HG03457 (cell line): ENCODE data around the gene ZMYND8.
"Not testable (repeated sequence)": the region's sequence is repeated elsewhere in the genome, so short reads cannot be mapped to it uniquely, and the experiment has no call there.

Source experiments
- ATAC-seq: cut with Tn5 transposase; IDR thresholded peaks from one replicate; pipeline ENCODE4 v1.9.1; 2021; ENCODE audit warnings: moderate number of reproducible peaks; ENCODE audit not compliant: unreplicated experiment

ZMYND8 gene

DNA sequence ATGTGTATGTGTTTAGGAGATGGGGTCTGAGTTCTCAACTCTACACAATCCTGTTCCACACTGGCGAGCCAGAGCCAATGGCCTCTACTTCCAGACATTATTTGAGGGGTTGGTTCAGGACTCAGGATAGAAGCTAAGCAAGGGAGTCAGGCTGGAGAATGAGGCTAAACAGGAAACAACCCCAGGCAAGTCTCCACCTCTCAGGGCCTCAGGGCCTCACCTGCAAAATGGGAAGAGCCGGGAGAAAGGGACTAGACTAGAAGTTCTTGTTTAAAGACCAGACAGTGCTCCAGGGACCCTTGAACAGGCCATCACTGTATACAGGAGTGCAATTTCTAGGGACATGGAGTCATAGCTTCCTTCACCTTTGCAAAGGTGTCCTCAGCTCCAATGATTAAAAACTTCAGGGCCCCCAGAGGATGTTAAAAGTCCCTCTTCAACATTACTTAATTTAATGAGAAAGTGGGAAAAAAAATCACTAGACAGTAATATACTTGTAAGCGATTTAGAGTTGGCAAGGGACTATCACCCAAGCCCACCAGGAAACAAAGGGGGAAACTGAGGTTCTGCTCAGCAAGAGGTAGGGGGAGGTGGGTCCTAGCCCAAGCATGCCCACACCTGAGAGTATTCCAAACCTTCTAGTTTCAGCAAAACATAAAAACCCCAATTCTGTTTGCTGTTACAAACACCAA is 41.7 kb downstream of the ZMYND8 start:
- no peak for ATAC-seq

DNA sequence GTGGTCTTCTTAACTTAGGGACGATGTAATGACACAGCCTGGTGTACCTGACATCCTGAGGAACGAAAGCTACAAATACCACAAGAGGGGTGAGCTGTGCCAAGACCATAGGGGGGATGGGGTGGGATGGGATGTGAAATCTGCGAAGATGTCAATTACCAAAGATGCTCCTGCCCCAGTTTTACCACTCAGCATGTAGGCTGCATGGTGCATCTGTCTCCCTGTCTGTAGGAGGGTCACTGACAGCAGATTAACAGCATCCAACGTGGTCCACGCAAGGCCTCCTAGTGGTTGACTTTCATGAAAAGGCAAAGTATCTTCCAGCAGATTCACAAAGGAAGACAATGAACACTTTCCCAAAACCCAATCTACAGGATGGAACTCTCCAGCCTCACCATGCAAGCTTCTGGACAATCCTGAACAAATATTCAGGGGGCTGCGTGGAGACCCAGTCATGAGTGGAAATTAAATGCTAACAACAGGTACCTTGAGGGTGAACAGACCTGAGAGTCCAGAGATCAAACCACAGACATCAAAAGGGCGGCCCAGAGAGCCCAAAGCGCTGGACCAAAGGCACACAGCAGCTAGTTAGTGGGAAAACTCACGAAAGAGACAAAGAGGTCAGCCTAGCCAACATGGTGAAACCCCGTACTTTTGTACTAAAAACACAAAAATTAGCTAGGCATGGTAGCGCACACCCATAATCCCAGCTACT is 44.4 kb downstream of the ZMYND8 start:
- no peak for ATAC-seq

- no peak for ATAC-seq
Measured at GRCh38 chr20:47311211-47311610, 45.3 kb downstream of the ZMYND8 start.

GRCh38 chr20:47310729-47311128 is 45.8 kb downstream of the ZMYND8 start:
- ATAC-seq = no peak

GRCh38 chr20:47309806-47310426 is 46.6 kb downstream of the ZMYND8 start:
- no peak for ATAC-seq

DNA sequence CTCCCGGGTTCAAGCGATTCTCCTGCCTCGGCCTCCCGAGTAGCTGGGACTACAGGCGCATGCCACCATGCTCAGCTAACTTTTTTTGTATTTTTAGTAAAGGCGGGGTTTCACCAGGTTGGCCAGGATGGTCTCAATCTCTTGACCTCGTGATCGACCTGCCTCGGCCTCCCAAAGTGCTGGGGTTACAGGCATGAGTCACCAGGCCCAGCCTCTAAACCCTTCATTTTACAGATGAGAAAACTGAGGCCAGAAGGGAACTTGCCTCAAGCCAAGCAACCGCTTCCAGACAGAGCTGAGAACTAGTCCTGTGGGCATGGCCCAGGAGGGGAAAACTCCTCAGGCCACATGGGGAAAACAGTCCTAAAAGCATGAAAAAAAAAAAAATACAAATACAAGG is 47.1 kb downstream of the ZMYND8 start:
- ATAC-seq = no peak

DNA sequence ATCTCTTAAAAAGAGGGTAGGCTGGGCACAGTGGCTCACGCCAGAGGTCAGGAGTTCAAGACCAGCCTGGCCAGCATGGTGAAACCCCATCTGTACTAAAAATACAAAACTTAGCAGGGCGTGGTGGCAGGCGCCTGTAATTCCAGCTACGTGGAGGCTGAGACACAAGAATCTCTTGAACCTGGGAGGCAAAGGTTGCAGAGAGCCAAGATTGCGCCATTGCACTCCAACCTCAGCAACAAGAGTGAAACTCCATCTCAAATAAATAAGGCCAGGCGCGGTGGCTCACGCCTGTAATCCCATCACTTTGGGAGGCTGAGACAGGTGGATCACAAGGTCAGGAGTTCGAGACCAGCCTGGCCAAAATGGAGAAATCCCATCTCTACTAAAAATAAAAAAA is 48.9 kb downstream of the ZMYND8 start:
- ATAC-seq = not testable (repeated sequence)

DNA sequence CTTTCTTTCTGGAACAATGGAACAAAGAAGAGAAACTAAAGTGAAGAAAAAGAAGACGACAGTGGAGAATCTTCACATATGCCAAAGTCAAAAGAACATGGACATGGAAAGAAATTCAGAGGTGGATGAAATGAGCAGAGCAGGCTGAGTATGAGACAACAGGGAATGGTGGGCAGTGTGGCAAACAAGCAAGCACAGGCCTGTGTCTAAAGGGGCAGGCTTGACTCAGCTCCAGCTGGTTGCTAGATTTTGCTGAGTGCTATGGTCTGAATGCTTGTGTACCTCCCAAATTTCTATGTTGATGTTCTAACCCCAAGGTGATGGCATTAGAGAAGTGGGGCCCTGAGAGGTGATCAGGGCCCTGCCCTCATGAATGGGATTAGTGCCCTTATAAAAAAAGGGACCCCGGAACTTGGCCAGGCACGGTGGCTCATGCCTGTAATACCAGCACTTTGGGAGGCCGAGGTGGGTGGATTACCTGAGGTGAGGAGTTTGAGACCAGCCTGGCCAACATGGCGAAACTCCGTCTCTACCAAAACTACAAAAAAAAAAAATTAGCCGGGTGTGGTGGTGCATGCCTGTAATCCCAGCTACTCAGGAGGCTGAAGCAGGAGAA is 49.6 kb downstream of the ZMYND8 start:
- ATAC-seq = no peak

DNA sequence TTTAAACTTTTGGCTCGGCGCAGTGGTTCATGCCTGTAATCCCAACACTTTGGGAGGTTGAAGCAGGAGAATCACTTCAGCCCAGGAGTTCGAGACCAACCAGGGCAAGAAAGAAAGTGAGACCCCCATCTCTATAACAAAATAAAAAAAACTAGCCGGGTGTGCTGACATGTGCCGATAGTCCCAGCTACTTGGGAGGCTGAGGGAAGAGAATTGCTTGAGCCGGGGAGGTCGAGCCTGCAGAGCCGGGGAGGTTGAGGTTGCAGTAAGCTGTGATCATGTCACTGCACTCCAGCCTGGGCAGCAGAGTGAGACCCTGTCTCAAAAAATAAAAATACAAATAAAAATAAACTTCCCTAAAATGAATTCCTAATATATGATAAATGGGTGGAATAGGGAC is 50.4 kb downstream of the ZMYND8 start:
- ATAC-seq = no peak

- no peak for ATAC-seq
Measured at GRCh38 chr20:47305667-47306066, 50.8 kb downstream of the ZMYND8 start.

DNA sequence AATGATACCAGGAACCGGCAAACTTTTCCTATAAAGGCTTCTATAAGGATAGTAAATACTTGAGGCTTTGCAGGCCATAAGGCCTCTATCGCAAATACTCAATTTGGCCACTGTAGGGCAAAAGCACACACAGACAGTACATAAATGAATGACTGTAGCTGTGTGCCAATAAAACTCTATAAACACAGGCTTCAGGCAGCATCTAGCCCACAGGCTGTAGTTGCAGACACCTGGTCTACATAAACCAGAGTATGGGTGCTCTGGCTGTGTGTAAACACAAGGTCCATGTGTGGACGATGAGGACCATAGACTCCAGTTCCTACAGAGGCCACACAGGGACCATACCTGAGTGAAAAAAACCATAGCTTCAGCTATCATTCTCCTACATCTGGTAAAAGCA is 52.2 kb downstream of the ZMYND8 start:
- no peak for ATAC-seq

GRCh38 chr20:47303736-47304135 is 52.8 kb downstream of the ZMYND8 start:
- no peak for ATAC-seq

GRCh38 chr20:47300071-47300470 is 56.4 kb downstream of the ZMYND8 start:
- no peak for ATAC-seq

- no peak for ATAC-seq
Measured at GRCh38 chr20:47298624-47299023, 57.9 kb downstream of the ZMYND8 start.

- no peak for ATAC-seq
Measured at GRCh38 chr20:47297746-47298145, 58.8 kb downstream of the ZMYND8 start.

GRCh38 chr20:47296950-47297349 is 59.5 kb downstream of the ZMYND8 start:
- ATAC-seq = no peak

- no peak for ATAC-seq
Measured at GRCh38 chr20:47295921-47296426, 60.5 kb downstream of the ZMYND8 start.

DNA sequence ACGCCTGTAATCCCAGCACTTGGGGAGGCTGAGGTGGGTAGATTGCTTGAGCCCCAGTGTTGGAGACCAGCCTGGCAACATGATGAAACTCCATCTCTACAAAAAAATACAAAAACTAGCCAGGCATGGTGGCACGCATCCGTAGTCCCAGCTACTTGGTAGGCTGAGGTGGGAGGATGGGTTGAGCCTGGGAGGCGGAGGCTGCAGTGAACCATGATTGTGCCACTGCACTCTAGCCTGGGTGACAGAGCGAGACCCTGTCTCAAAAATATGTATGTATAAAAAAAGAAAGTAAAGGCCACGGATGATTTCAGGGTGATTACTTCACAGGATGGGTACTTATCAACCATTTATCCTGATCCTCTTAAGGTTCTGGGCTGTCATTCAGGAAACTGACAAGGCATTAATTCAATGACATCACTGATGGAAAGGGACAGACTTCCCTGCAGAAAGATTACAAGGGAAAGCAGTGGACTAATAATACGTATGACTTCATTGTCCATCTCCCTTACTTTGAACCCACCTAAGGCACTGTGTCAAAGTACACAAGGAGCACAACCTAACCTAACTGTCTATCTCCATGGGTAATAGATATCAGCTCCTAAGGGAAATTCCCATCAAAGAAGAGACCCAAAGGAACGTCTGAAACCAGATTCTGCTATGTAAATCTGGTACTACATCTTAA is 61.2 kb downstream of the ZMYND8 start:
- no peak for ATAC-seq

DNA sequence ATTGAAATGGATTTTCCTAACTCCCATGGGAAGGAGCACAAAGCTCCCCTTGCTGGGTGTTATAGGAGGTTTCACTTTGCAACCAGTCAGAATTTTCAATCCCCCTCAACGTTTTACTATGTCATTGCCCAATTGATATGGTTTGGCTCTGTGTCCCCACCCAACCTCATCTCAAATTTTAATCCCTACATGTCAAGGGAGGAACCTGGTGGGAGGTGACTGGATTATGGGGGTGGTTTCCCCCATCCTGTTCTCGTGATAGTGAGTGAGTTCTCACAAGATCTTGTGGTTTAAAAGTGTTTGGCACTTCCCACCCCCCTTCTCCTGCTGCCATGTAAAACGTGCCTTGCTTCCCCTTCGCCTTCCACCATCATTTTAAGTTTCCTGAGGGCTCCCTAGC is 62.9 kb downstream of the ZMYND8 start:
- ATAC-seq = no peak

- no peak for ATAC-seq
Measured at GRCh38 chr20:47292581-47292980, 63.9 kb downstream of the ZMYND8 start.
